Keratinocyte (primary cell): ENCODE data around the gene PTGDS. TPM values are rescaled to one million over a fixed set of nuclear protein-coding genes. Genes with fewer than 3 reads are reported as not detected.

Experiments used
- DNase-seq: peaks from one replicate; pipeline ENCODE4 v3.0.0-alpha.2; 2011; ENCODE audit warnings: low read depth, missing footprints, low spot score
- FAIRE-seq: peaks from 2 replicates; lab custom pipeline; 2011; peaks lifted over from hg19 to GRCh38; lab: Jason Lieb, UNC
- H2AFZ ChIP-seq: 2 replicates; pipeline ENCODE4 v1.6.0; 2012; ENCODE audit warnings: low read length, control low read depth, inconsistent platforms; ENCODE audit not compliant: control insufficient read depth
- H3K27ac ChIP-seq: 2 replicates; pipeline ENCODE4 v1.5.1; 2011; ENCODE audit warnings: low read length; ENCODE audit not compliant: control insufficient read depth, insufficient read depth
- H3K27me3 ChIP-seq: 3 replicates; pipeline ENCODE4 v1.6.0; 2011; ENCODE audit warnings: low read length; ENCODE audit not compliant: control insufficient read depth, insufficient read depth; ENCODE audit errors: extremely low read depth
- H3K36me3 ChIP-seq, 2 experiments: 2 replicates in 1 of 2; 3 replicates in 1 of 2; pipeline ENCODE4 v1.5.1; 2011; ENCODE audit warnings: low read length in 2 of 2, mild to moderate bottlenecking in 1 of 2; ENCODE audit not compliant: control insufficient read depth in 2 of 2, insufficient read depth in 2 of 2; ENCODE audit errors: extremely low read depth in 1 of 2
- H3K4me1 ChIP-seq: 3 replicates; pipeline ENCODE4 v1.5.1; 2011; ENCODE audit warnings: low read length; ENCODE audit not compliant: control insufficient read depth, insufficient read depth; ENCODE audit errors: extremely low read depth
- H3K4me2 ChIP-seq: 3 replicates; pipeline ENCODE4 v1.6.0; 2011; ENCODE audit warnings: low read depth, low read length; ENCODE audit not compliant: control insufficient read depth, insufficient read depth; ENCODE audit errors: extremely low read depth
- H3K4me3 ChIP-seq, 3 experiments: fragments of 200-600 bp in 1 of 3; sonication (generic) in 1 of 3; 2 replicates in 2 of 3; 3 replicates in 1 of 3; pipeline ENCODE4 v1.5.1; 2011 to 2016; ENCODE audit warnings: low read length in 3 of 3, mild to moderate bottlenecking in 3 of 3, control low read depth in 2 of 3, inconsistent platforms in 1 of 3, low read depth in 1 of 3, mixed read lengths in 1 of 3, mixed run types in 1 of 3, moderate library complexity in 1 of 3; ENCODE audit not compliant: control insufficient read depth in 2 of 3, insufficient read depth in 2 of 3; ENCODE audit errors: extremely low read depth in 1 of 3
- H3K79me2 ChIP-seq: 2 replicates; pipeline ENCODE4 v1.6.0; 2012; ENCODE audit warnings: low read length; ENCODE audit not compliant: control insufficient read depth, insufficient read depth
- H3K9ac ChIP-seq: 3 replicates; pipeline ENCODE4 v1.6.0; 2011; ENCODE audit warnings: low read length; ENCODE audit not compliant: control insufficient read depth, insufficient read depth; ENCODE audit errors: extremely low read depth
- H3K9me1 ChIP-seq: 3 replicates; pipeline ENCODE4 v1.6.0; 2011; ENCODE audit warnings: low read length; ENCODE audit not compliant: control insufficient read depth, insufficient read depth; ENCODE audit errors: extremely low read depth
- H3K9me3 ChIP-seq: 2 replicates; pipeline ENCODE4 v1.5.1; 2012; ENCODE audit warnings: low read depth, low read length; ENCODE audit not compliant: control insufficient read depth
- H4K20me1 ChIP-seq: 3 replicates; pipeline ENCODE4 v1.6.0; 2011; ENCODE audit warnings: low read length; ENCODE audit not compliant: control insufficient read depth, insufficient read depth; ENCODE audit errors: extremely low read depth
- EZH2 ChIP-seq: IDR thresholded peaks from one replicate; pipeline ENCODE4 v1.6.1; 2012; ENCODE audit warnings: inconsistent platforms, mild to moderate bottlenecking, low read length, moderate library complexity
- dilution Hi-C: fragments of 300-500 bp; cut with MboI; formaldehyde crosslinking; loops from one replicate; pipeline ENCODE4 v1.7.0; 2020; ENCODE audit warnings: low sequenced_read_pairs; ENCODE audit not compliant: extremely low pct_ligation_motif_present
- polyA plus RNA-seq, 5 experiments: library from polyadenylated mRNA; depleted of rRNA in 3 of 5; stranded (reverse) in 3 of 5; stranded (forward) in 1 of 5; unstranded in 1 of 5; fragments of >200 nt; gene quantifications; 1 replicate in 1 of 5; 2 replicates in 3 of 5; 3 replicates in 1 of 5; pipeline versions ENCODE4 v1.2.1 to v1.2.3, GENCODE V29; 2011 to 2012; ENCODE audit warnings: missing spikeins in 2 of 5, low read depth in 1 of 5, low replicate concordance in 1 of 5
- TF ChIP-seq, protein P1 (sequence below), 3 experiments: IDR thresholded peaks in 1 of 3; conservative IDR thresholded peaks in 1 of 3; optimal IDR thresholded peaks in 1 of 3; 2 replicates in 2 of 3; 3 replicates in 1 of 3; pipeline versions ENCODE3 to v1.5.1; 2011; ENCODE audit warnings: low read length in 3 of 3, mild to moderate bottlenecking in 3 of 3, moderate library complexity in 2 of 3, control low read depth in 1 of 3, inconsistent platforms in 1 of 3; ENCODE audit not compliant: insufficient read depth in 2 of 3; ENCODE audit errors: extremely low read depth in 1 of 3

Gene PTGDS
- polyA plus RNA-seq, 1 donor (not counting 4 experiments of a cell fraction or from before 2014, with no cell fraction given) = not detected

DNA sequence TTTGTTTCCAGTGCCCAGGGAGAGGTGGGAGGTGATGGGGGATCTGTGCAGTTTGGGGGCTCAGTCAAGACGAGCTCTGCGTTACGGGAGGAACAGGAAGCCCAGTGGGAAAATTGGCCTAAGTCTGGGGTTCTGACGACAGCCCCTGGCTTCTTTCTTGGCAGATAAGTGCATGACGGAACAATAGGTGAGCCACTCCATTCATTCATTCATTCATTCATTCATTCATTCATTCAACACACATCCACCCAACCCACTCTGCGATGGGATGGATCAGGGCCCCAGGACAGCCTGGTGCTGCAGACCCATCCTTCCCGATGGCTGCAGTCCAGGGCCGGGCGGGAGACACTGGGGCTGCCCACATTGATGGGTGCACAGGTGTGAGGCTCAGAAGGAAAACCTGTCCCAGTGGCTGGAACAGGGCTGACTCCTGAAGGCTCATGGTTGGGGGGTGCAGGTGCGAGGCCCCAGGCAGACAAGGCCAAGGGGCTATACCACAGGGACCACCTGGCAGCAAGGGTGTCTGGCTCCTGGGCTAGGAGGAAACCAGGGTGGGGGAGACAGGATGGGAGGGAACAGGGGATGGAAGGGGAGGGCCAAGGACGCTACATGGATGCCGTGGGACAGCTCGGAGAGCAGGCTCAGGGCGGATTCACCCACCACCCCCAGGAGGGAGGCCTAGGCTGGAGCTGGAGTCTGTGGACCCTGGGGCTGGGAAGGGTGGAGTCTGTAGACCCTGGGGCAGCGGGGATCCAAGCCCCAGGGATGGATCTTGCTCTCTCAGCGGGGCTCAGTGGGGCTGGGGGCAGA is 3.6 kb downstream of the PTGDS start:
- H2AFZ ChIP-seq = no peak overlapping the region
- no peak overlapping the region for H3K4me3 ChIP-seq
- no peaks in the 10 kb centered on the region for H3K9me3 ChIP-seq
- H3K27me3 ChIP-seq = peaks cover 23% of the 10 kb centered on the region
- FAIRE-seq (no peak), DNase-seq (no peak)
- H4K20me1 ChIP-seq = no peaks in the 10 kb centered on the region
- no peak overlapping the region for H3K27ac ChIP-seq
- TF ChIP-seq, protein P1, sequence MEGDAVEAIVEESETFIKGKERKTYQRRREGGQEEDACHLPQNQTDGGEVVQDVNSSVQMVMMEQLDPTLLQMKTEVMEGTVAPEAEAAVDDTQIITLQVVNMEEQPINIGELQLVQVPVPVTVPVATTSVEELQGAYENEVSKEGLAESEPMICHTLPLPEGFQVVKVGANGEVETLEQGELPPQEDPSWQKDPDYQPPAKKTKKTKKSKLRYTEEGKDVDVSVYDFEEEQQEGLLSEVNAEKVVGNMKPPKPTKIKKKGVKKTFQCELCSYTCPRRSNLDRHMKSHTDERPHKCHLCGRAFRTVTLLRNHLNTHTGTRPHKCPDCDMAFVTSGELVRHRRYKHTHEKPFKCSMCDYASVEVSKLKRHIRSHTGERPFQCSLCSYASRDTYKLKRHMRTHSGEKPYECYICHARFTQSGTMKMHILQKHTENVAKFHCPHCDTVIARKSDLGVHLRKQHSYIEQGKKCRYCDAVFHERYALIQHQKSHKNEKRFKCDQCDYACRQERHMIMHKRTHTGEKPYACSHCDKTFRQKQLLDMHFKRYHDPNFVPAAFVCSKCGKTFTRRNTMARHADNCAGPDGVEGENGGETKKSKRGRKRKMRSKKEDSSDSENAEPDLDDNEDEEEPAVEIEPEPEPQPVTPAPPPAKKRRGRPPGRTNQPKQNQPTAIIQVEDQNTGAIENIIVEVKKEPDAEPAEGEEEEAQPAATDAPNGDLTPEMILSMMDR (optimal IDR thresholded peaks at IDR 0.05 in 1 of 3, IDR thresholded peaks at IDR 0.05 in 1 of 3, conservative IDR thresholded peaks at IDR 0.05 in 1 of 3; ENCODE audit: extremely low read depth in 1 of 3, insufficient read depth in 2 of 3, low read length in 3 of 3) = no peak
- no peak for TF ChIP-seq EZH2
- H3K79me2 ChIP-seq = no peaks in the 10 kb centered on the region
- no peaks in the 10 kb centered on the region for H3K4me1 ChIP-seq
- H3K36me3 ChIP-seq = no peaks in the 10 kb centered on the region
- H3K9ac ChIP-seq = no peak overlapping the region
- dilution Hi-C loops = no loop called here
- H3K4me2 ChIP-seq = no peak overlapping the region
- no peaks in the 10 kb centered on the region for H3K9me1 ChIP-seq

GRCh38 chr9:136981588-136982231 is 4.4 kb downstream of the PTGDS start:
- Histone ChIP-seq H3K4me1 (no peaks in the 10 kb centered on the region), H3K79me2 (no peaks in the 10 kb centered on the region), H3K36me3 (no peaks in the 10 kb centered on the region), H3K27ac (no peak overlapping the region), H2AFZ (no peak overlapping the region), H4K20me1 (no peaks in the 10 kb centered on the region), H3K27me3 (peaks cover 27% of the 10 kb centered on the region), H3K9ac (no peak overlapping the region), H3K4me3 (no peak overlapping the region), H3K4me2 (no peak overlapping the region), H3K9me1 (no peaks in the 10 kb centered on the region), H3K9me3 (no peaks in the 10 kb centered on the region)
- FAIRE-seq = no peak
- dilution Hi-C loops = no loop called here
- no peak for DNase-seq
- TF ChIP-seq, protein P1 (optimal IDR thresholded peaks at IDR 0.05 in 1 of 3, IDR thresholded peaks at IDR 0.05 in 1 of 3, conservative IDR thresholded peaks at IDR 0.05 in 1 of 3; ENCODE audit: extremely low read depth in 1 of 3, insufficient read depth in 2 of 3, low read length in 3 of 3) = no peak
- TF ChIP-seq EZH2 = no peak
